Natural killer cell (primary cell): ENCODE data around the gene PGC. TPM values are rescaled to one million over a fixed set of nuclear protein-coding genes. Genes with fewer than 3 reads are reported as not detected.

Experiments used
- ATAC-seq, 3 donors: fragments of 150-1000 bp in 2 of 3; fragments of 200-7000 bp in 1 of 3; cut with Tn5 transposase; 1 replicate in 1 of 3; 2 replicates in 2 of 3; pipeline ENCODE4 v1.10.0; 2021; ENCODE audit warnings: mild to moderate bottlenecking in 2 of 3, moderate library complexity in 2 of 3
- DNase-seq, 2 donors: peaks; one replicate each; pipeline versions ENCODE4 v3.0.0 to v3.0.0-alpha.2; 2013 to 2021; ENCODE audit warnings: mixed read lengths in 1 of 2
- H3K27ac ChIP-seq: one replicate; pipeline ENCODE4 v1.5.1; 2013; ENCODE audit warnings: mild to moderate bottlenecking, low read length
- H3K27me3 ChIP-seq: one replicate; pipeline ENCODE4 v1.6.1; 2013; ENCODE audit warnings: low read length; ENCODE audit not compliant: control insufficient read depth, insufficient read depth
- H3K36me3 ChIP-seq: one replicate; pipeline ENCODE4 v1.6.1; 2013; ENCODE audit warnings: low read length; ENCODE audit not compliant: control insufficient read depth, insufficient read depth
- H3K4me1 ChIP-seq: one replicate; pipeline ENCODE4 v1.6.1; 2013; ENCODE audit warnings: low read length; ENCODE audit not compliant: control insufficient read depth, insufficient read depth
- H3K4me3 ChIP-seq: one replicate; pipeline ENCODE4 v1.5.1; 2013; ENCODE audit warnings: low read length
- H3K9me3 ChIP-seq: one replicate; pipeline ENCODE4 v1.6.1; 2013; ENCODE audit warnings: low read length; ENCODE audit not compliant: control insufficient read depth, insufficient read depth
- H3K27ac Mint-ChIP-seq, 2 donors: one replicate each; pipeline ENCODE4 v1.8.0; 2022; ENCODE audit warnings: mild to moderate bottlenecking in 2 of 2, mixed read lengths in 2 of 2, moderate library complexity in 1 of 2
- H3K27me3 Mint-ChIP-seq, 2 donors: one replicate each; pipeline ENCODE4 v1.8.0; 2022; ENCODE audit warnings: low read depth in 2 of 2, mixed read lengths in 2 of 2
- H3K36me3 Mint-ChIP-seq: one replicate; pipeline ENCODE4 v1.8.0; 2022; ENCODE audit warnings: mixed read lengths
- H3K4me1 Mint-ChIP-seq, 2 donors: one replicate each; pipeline ENCODE4 v1.8.0; 2022; ENCODE audit warnings: mixed read lengths in 2 of 2
- H3K4me3 Mint-ChIP-seq: one replicate; pipeline ENCODE4 v1.8.0; 2022; ENCODE audit warnings: mild to moderate bottlenecking, moderate library complexity, mixed read lengths
- H3K9me3 Mint-ChIP-seq, 2 donors: one replicate each; pipeline ENCODE4 v1.8.0; 2022; ENCODE audit warnings: mixed read lengths in 2 of 2
- WGBS: methylation state at CpG from one replicate; pipeline ENCODE4 v1.1.7; 2013; ENCODE audit warnings: missing lambda C conversion rate; ENCODE audit not compliant: insufficient coverage; 5-methylcytosine and 5-hydroxymethylcytosine counted together
- intact Hi-C: fragments of 100-400 bp; cut with micrococcal nuclease; formaldehyde crosslinking; loops from one replicate; pipeline ENCODE4 v1.14.2; 2022
- total RNA-seq, 4 donors: library from RNA; stranded (reverse); fragments of 120-200 nt in 1 of 4; gene quantifications; one replicate each; pipeline versions ENCODE4 v1.2.3 to v1.2.4, GENCODE V29; 2013 to 2022
- TF ChIP-seq, protein P1 (sequence below): fragments of 200-600 bp; IDR thresholded peaks from one replicate; pipeline ENCODE4 v1.8.0; 2022; ENCODE audit warnings: antibody characterized with exemption

Gene PGC
- total RNA-seq, 3 donors from 2014 or later (not counting 1 experiment from before 2014, with no cell fraction given) = not detected

DNA sequence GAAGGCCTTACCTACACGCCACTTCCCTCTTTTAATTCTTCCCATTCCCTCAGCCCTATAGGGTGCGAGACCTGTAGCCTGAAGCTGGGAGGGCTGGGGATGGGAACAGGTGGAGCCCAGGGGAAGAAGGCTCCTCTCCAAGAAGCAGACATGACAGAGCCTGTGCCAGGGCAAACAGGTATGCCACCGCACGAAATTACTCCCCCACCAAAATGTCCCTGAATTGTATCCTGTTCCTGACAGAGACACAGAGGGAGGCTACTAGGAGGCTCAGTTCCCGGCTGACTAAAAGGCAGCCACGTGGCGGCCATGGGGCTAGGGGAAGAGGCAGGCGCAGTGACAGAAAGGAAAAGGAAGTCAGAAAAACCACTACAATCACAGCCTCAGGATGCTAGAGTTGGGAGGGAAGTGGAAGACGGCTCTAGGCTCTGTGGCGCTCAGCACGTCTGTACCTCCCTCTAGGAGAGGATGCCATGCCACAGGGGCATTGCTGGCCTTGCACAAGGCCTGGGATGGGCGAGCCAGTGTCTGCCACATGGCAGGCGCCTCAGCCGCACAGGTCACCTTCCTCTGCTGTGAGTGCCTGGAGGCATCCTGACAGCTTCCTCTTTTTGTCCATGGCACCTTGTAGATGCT lies 39.5 kb downstream of the PGC start:
- TF ChIP-seq, protein P1, sequence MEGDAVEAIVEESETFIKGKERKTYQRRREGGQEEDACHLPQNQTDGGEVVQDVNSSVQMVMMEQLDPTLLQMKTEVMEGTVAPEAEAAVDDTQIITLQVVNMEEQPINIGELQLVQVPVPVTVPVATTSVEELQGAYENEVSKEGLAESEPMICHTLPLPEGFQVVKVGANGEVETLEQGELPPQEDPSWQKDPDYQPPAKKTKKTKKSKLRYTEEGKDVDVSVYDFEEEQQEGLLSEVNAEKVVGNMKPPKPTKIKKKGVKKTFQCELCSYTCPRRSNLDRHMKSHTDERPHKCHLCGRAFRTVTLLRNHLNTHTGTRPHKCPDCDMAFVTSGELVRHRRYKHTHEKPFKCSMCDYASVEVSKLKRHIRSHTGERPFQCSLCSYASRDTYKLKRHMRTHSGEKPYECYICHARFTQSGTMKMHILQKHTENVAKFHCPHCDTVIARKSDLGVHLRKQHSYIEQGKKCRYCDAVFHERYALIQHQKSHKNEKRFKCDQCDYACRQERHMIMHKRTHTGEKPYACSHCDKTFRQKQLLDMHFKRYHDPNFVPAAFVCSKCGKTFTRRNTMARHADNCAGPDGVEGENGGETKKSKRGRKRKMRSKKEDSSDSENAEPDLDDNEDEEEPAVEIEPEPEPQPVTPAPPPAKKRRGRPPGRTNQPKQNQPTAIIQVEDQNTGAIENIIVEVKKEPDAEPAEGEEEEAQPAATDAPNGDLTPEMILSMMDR = no peak
- intact Hi-C loops = loop anchor here (10.0 kb wide), 1 partner anchor 457 kb away; no protein-coding TSS in a partner anchor

DNA sequence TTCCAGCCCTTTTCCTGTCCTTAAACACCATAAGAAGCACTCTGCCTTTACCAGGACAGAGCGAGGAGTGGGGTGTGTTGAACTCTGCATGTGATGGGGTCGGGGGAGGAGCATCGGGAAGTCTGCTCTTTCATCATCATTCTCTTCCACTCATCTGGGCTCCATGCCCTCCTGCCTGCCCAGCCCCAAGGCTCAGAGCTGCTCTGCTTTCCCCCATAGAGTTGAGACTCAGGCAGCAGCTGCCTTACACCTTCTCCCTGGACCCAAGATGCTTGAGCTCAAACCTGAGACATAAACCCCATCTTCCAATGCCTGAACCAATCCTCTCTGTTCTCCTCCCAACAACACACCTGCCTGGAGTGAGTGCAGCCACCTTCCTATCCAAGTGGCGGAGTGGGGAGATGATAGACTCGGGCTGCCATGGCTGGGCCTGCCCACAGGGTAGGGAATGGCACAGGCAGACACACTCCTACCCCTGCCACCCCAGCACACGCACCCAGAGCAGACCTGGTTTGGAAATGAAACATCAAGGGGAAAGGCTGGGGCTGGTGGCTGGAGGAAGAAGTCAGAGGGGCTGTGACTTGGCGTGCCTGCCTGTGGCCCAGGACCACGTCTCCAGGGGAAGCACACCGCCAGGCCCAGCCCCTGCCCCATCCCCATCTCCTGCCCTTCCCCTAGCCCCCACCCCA lies 40.2 kb downstream of the PGC start:
- Mint-ChIP-seq H3K9me3 (no peaks in the 10 kb centered on the region), H3K27ac (peak overlapping the region; percentile 92 to 93), H3K36me3 (no peaks in the 10 kb centered on the region), H3K4me1 (peaks cover 46 to 77% of the 10 kb centered on the region in 2 donors), H3K4me3 (peak overlapping the region; percentile 82), H3K27me3 (no peaks in the 10 kb centered on the region)
- intact Hi-C loops = loop anchor here (1.0 to 10.0 kb wide), 3 partner anchors 26 to 458 kb away; no protein-coding TSS in a partner anchor
- ATAC-seq (no peak), DNase-seq (peak in 1 of 2 donors; percentile 30)
- Histone ChIP-seq H3K36me3 (no peaks in the 10 kb centered on the region), H3K27me3 (no peaks in the 10 kb centered on the region), H3K4me1 (peaks cover 55% of the 10 kb centered on the region), H3K9me3 (no peaks in the 10 kb centered on the region), H3K4me3 (no peak overlapping the region), H3K27ac (peak overlapping the region; percentile 79)
- WGBS = 51% methylated on average over 7 of the region's 9 CpGs
- TF ChIP-seq, protein P1 = no peak

More for the DNA sequence above, 39.5 kb downstream of the PGC start:
- DNase-seq (peak in 1 of 2 donors; percentile 71), ATAC-seq (peak; percentile 25 to 40 (median 25))
- Histone ChIP-seq H3K9me3 (no peaks in the 10 kb centered on the region), H3K4me1 (peaks cover 60% of the 10 kb centered on the region), H3K27me3 (no peaks in the 10 kb centered on the region), H3K27ac (peak overlapping the region; percentile 79), H3K4me3 (no peak overlapping the region), H3K36me3 (no peaks in the 10 kb centered on the region)
- peak overlapping the region; percentile 67 for H3K4me3 Mint-ChIP-seq
- H3K27me3 Mint-ChIP-seq = no peaks in the 10 kb centered on the region
- peak overlapping the region; percentile 92 to 93 for H3K27ac Mint-ChIP-seq
- WGBS = 11% methylated on average over 12 of the region's 14 CpGs
- no peaks in the 10 kb centered on the region for H3K36me3 Mint-ChIP-seq
- peaks cover 46 to 77% of the 10 kb centered on the region in 2 donors for H3K4me1 Mint-ChIP-seq
- no peaks in the 10 kb centered on the region for H3K9me3 Mint-ChIP-seq

DNA sequence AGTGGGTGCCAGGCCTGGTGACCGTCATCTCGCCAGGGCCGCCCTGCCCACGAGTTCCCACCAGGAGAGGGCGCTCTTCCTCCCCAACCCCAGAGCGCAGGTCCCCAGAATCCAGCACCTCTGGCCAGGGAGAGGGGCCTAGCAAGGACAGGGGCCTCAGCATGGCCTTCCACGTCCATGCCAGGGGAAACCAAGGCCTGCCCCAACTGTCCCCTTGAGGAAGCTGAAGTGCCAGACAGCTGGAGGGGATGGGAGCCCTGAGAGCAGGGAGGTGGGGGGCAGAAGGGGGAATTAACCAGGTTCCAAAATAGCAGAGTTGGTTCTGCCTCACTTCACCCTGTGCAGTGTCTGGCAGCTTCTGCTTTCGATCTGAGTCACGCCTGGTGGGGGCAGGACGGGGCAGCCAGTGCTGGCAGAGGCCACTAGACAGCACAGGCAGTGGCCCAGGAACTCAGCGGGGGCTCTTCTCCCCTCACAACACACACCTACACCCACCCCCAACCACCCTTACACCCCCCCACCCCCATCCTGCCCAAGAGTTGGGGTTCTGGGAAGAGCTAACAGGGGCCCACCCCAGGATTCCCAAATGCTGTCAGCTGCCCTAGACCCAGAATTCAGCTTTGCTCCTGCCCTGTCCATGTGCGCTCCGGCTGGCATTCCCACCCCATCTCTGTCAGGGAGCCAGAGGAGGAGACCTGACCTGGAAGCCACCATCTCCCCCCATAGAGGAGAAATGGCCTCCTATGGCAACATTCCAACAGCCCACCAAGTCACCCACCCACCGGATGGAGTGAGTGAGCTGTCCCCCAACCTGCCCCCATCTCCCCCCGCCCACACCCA lies 41.0 kb downstream of the PGC start:
- Mint-ChIP-seq H3K4me1 (peaks cover 50 to 78% of the 10 kb centered on the region in 2 donors), H3K27me3 (no peaks in the 10 kb centered on the region), H3K36me3 (no peaks in the 10 kb centered on the region), H3K4me3 (peak overlapping the region; percentile 19), H3K27ac (peak overlapping the region; percentile 92 to 93), H3K9me3 (no peaks in the 10 kb centered on the region)
- Histone ChIP-seq H3K4me1 (peaks cover 52% of the 10 kb centered on the region), H3K27ac (peak overlapping the region; percentile 79), H3K36me3 (no peaks in the 10 kb centered on the region), H3K4me3 (no peak overlapping the region), H3K27me3 (no peaks in the 10 kb centered on the region), H3K9me3 (no peaks in the 10 kb centered on the region)
- ATAC-seq (peak; percentile 91 to 96 (median 93)), DNase-seq (peak; percentile 74 to 79)
- WGBS = 23% methylated on average over 15 of the region's 15 CpGs
- intact Hi-C loops = loop anchor here (1.0 to 10.0 kb wide), 3 partner anchors 27 to 459 kb away; no protein-coding TSS in a partner anchor
- TF ChIP-seq, protein P1 = peak; percentile 77
